ENCODE results near the gene FNIP1.

DNA sequence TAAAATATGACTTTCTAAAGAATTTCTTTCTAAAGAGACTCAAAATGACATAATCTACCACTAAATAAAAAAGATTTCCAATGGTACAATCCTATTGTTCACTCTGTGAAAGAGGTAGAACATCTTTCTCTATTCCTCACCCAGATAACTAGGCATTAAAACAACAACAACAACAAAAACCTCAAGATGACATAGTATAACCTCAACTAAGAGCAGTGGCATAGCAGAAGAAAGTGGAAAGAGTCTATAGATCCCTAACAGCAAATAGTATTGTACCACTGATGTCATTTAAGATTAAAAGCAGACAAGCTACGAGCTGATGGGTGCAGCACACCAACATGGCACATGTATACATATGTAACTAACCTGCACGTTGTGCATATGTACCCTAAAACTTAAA, 191.7 kb downstream of the FNIP1 start:
- TF ChIP-seq CTCF (IDR thresholded peaks at IDR 0.05) (no peak), EP300 (IDR thresholded peaks at IDR 0.05) (no peak), POLR2A (IDR thresholded peaks at IDR 0.05) (no peak)

All from tibial nerve (tissue), 4 donors.